22Rv1 (cell line): ENCODE data around the gene SEPTIN12.

Experiments used
- H3K27ac ChIP-seq: fragments of 450-650 bp; 2 replicates; pipeline ENCODE4 v1.5.1; 2017
- ZFX ChIP-seq: fragments of 450-650 bp; IDR thresholded peaks from 2 replicates; pipeline ENCODE4 v1.6.1; 2017; ENCODE audit warnings: antibody characterized with exemption, borderline replicate concordance
- TF ChIP-seq, protein P1 (sequence below): fragments of 450-650 bp; IDR thresholded peaks from 2 replicates; pipeline ENCODE4 v1.5.1; 2017; ENCODE audit warnings: mild to moderate bottlenecking

The SEPTIN12 gene

DNA sequence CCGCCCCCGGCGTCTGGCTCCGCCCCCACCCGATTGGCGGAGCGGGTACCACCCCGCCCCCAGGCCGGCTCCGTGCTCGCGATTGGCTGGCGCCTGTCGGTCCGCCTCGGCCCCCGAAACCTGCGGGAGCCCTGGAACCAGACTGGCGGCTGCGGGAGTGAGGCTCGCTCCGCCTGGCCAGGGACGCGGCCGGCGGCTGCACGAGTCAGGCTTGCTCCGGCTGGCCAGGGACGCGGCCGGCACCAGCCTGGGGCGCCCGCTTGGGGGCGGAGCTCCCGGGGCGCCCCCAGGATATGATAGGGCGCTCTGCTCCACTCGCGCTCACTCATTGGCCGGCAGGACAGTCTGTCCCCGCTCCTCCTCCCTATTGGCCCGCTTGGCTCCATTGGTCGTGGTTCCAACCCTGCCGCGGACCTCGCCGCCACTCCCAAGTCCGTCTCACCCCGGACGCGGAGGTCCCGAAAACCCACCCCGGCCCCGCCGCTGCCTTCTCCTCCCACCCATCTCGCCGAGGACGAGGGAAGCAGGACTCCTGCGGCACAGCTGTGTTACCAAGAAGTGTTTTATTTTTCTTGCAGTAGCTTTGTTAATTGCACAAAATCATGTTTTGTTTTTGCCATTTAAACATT is 14.6 kb upstream of the SEPTIN12 start:
- TF ChIP-seq, protein P1, sequence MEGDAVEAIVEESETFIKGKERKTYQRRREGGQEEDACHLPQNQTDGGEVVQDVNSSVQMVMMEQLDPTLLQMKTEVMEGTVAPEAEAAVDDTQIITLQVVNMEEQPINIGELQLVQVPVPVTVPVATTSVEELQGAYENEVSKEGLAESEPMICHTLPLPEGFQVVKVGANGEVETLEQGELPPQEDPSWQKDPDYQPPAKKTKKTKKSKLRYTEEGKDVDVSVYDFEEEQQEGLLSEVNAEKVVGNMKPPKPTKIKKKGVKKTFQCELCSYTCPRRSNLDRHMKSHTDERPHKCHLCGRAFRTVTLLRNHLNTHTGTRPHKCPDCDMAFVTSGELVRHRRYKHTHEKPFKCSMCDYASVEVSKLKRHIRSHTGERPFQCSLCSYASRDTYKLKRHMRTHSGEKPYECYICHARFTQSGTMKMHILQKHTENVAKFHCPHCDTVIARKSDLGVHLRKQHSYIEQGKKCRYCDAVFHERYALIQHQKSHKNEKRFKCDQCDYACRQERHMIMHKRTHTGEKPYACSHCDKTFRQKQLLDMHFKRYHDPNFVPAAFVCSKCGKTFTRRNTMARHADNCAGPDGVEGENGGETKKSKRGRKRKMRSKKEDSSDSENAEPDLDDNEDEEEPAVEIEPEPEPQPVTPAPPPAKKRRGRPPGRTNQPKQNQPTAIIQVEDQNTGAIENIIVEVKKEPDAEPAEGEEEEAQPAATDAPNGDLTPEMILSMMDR = no peak
- no peak for TF ChIP-seq ZFX
- H3K27ac ChIP-seq = peak overlapping the region; percentile 94

DNA sequence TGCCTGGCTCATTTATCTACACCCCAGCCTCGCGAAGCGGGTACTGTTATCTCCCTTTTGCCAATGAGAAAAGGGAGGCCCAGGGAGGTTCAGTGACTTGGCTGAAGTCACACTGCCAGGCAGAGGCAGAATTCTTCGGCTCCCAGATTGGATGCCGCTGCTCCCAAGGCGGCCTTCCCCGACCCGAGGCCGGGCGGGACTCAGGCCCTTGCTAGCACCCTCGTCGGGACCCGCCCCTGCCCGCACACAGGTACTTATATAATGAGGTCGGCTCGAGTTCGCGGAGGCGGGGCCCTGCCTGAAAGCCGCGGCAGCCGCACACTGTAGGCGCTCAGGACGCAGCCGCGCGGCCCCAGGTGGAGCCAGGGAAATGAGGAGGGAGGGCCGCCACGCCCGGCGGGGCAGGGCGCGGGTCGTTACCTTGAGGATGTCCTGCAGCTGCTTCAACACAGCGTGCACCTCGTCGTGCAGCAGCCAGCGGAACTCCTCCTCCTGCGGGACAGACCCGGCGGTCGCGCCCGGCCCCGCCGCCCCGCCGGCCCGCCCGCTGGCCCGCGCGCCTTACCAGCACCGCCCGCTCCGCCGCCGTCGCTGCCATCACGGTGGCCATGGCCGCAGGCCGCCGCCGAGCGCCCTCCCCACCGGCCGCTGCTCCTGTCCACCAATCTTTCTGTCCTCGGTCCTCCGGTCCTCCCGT is 14.0 kb upstream of the SEPTIN12 start, which contains the start of gene ROGDI:
ROGDI (minus strand) TSS at position 672 of the 697 bp plus-strand sequence; CDS start at position 610, 62 bp downstream.
- peak within 1 kb of the TSS; percentile 94 for H3K27ac ChIP-seq
- no peak for TF ChIP-seq ZFX
- TF ChIP-seq, protein P1 = no peak

DNA sequence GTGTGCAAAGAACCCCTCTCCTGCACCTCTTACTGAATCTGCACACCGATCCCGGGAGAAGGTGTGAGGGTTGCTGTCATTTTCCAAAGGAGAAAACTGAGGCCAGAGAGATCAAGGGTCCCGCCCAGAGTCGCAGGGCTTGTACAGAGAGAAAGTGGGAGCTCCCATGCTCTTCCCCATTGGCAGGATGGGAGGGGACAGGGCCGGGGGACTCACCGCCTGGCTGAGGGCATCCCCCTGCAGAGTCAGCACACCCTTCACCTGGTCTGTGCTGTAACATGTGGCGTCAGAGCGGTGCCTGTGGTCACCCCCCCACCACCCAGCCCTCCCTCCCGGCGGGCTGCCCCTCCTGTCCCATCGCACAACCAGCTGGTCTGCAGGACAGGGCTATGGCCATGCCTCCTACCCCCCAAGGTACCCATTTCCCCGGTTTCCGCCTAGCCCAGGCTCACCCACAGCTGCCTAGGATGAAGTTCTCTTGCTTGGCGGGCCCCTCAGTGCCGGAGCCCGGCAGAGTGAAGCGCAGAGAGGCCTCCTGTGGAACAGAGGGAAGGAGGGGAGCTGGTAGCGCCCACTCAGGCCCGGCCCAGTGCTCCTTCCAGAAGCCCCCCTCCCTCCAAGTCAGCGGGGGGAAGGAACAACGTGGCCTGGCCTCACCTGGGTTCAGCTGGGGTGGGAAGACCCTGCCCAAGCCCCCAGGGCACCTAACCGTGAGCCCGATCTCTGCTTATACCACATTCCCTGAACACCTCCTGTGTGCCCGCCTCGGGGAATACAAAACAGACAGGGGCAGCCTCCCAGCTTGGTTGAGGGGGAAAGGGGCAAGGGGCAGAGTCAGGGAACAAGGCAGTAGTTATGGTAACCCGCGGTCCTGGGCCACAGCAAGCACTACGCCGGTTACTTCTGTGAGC is 13.2 kb upstream of the SEPTIN12 start:
- H3K27ac ChIP-seq = peak overlapping the region; percentile 94
- TF ChIP-seq, protein P1 = no peak
- TF ChIP-seq ZFX = no peak

DNA sequence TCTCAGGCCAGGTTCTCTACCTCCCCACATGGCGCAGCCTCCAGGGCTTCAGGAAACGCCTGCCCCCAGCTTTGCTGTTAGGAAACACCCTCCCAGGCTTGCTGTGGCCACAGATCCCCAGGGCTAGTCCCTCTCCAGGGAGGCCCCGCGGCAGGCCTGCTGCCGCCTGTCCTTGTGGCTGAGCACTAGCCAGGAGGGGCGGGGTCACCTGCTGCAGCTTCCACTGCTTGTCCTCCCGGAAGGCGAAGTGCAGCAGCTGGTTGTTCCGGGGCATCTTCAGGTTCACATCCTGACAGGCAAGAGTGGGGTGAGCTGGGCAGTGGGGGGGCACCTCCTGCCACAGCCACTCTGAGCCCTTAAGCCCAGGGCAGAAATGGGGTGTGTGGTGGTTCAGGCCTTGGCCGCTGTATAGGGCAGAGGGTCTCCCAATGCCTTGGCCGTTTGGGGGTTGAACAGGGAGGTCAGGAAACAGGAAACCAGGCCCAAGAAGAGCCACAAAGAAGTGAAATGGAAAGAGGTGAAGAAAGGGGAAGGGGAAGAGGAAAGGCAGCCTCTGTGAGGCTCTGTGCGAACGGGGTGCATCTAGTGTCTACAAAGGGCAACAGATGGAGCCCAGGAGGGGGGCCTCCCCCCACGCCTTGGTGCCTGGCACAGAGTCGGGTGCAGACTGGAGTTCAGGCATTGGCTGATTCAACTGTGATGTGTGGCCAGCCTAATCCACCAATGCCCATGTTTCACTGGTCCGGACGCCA is 12.3 kb upstream of the SEPTIN12 start:
- no peak for TF ChIP-seq ZFX
- TF ChIP-seq, protein P1 = no peak
- H3K27ac ChIP-seq = peak overlapping the region; percentile 94

DNA sequence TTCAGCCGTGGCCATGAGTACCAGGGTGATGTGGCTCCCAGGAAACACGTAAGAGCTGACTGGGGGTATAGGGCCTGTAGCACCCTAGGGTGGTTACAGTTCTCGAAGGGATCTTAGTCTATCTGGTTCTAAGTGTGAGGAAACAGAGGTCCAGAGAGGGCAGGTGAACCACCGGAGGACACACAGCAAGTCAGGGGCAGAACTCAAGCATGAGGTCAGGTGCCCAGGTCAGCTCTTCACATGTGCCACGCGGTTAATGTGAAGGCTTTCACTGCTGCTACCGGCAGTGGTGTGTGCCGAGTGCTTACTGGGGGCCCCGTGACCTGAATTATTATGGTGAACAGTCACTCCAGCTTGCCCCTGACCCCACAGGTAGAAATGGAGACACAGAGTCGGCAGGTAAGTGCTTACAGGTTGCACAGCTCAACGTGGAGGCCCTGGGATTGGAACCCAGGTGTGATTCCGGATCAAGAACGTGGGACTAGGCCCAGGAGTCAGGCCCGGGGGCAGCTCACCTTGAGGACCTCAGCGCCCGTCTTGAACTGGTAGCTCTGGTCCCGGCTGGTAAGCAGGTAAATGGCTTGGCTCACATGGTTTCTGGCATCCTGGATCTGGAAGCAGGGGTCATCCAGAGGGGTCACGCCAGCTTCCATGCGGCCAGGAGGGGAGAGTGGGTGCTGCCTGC is 11.2 kb upstream of the SEPTIN12 start:
- TF ChIP-seq ZFX = no peak
- TF ChIP-seq, protein P1 = no peak
- peak overlapping the region; percentile 94 for H3K27ac ChIP-seq

DNA sequence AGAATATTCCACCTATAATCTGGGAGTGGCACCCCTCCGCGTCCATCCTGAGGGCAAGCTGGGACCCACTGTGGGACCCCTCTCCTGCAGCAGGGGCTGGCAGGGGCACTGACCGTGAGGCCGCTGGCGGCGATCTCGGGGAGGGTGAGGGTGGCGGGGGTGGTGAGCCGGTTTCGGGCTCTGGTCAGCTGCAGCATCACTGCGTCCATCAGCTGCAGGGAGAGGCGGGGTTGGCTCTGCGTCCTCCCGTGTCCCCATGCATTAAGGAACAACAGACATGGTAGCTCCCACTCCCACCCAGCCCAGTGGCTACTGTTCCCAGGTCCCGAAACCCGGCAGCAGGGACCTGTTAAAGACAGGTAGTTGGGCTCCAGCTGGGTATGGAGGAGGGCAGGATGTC is 10.3 kb upstream of the SEPTIN12 start:
- no peak for TF ChIP-seq ZFX
- TF ChIP-seq, protein P1 = no peak
- no peak overlapping the region for H3K27ac ChIP-seq
